ENCODE results near the gene RABGAP1.

Gene RABGAP1

GRCh38 chr9:123008909-123009308 is 68.1 kb downstream of the RABGAP1 start:
- H3K36me3 ChIP-seq (ENCODE audit: control insufficient read depth, insufficient read depth, low read length) = peaks cover 60% of the 10 kb centered on the region

GRCh38 chr9:123011380-123011779 is 70.6 kb downstream of the RABGAP1 start:
- 90 to 94% methylated on average over 2 to 3 of the region's 3 CpGs for WGBS, 2 experiments (ENCODE audit: insufficient coverage in 2 of 2)
- Histone ChIP-seq H3K36me3 (ENCODE audit: control insufficient read depth, insufficient read depth, low read length) (peaks cover 64% of the 10 kb centered on the region), H3K27ac (ENCODE audit: low read depth, low read length, severe bottlenecking) (no peak overlapping the region), H3K9me3 (ENCODE audit: control insufficient read depth, low read length) (no peaks in the 10 kb centered on the region), H3K4me3 (ENCODE audit: extremely low read depth, insufficient read depth, low read length, poor library complexity, severe bottlenecking) (no peak overlapping the region), H3K4me1 (ENCODE audit: control insufficient read depth, insufficient read depth, low read length, poor library complexity, severe bottlenecking) (no peaks in the 10 kb centered on the region)

More at GRCh38 chr9:123008909-123009308, 68.1 kb downstream of the RABGAP1 start:
- H3K9me3 ChIP-seq (ENCODE audit: control insufficient read depth, low read length) = no peaks in the 10 kb centered on the region
- H3K4me1 ChIP-seq (ENCODE audit: control insufficient read depth, insufficient read depth, low read length, poor library complexity, severe bottlenecking) = peaks cover 4% of the 10 kb centered on the region
- H3K27ac ChIP-seq (ENCODE audit: low read depth, low read length, severe bottlenecking) = no peak overlapping the region
- no peak overlapping the region for H3K4me3 ChIP-seq (ENCODE audit: extremely low read depth, insufficient read depth, low read length, poor library complexity, severe bottlenecking)

DNA sequence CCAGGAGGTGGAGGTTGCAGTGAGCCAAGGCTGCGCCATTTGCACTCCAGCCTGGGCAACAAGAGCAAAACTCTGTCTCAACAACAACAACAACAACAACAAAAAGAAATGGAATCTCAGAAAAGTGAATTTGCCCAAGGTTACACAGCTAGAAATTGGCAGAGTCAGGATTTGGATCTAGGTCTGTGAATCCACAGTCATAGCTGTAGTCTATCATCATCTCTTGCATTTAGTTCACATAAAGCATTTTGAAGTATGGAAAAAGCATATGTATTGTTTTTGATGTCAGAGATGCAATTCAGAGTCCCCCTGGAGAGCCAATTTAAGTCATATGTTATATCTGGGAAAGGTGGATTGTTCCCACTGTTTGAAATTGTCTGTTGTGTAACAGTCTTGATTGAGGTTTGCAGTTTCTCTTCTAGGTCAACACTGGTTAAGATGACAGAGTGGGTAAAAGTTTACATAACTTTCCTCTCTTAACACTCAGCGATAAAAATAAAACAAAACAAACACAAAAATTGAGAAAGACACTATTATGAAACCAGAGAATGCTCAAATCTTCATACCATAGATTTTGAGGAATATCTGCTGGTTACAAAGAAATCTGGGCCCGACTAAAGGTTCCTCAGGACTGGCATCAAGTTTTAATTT is 71.2 kb downstream of the RABGAP1 start:
- Histone ChIP-seq H3K4me1 (ENCODE audit: control insufficient read depth, insufficient read depth, low read length, poor library complexity, severe bottlenecking) (no peaks in the 10 kb centered on the region), H3K4me3 (ENCODE audit: extremely low read depth, insufficient read depth, low read length, poor library complexity, severe bottlenecking) (no peak overlapping the region), H3K9me3 (ENCODE audit: control insufficient read depth, low read length) (no peaks in the 10 kb centered on the region), H3K36me3 (ENCODE audit: control insufficient read depth, insufficient read depth, low read length) (peaks cover 63% of the 10 kb centered on the region), H3K27ac (ENCODE audit: low read depth, low read length, severe bottlenecking) (no peak overlapping the region)
- WGBS, 2 experiments (ENCODE audit: insufficient coverage in 2 of 2) = 80% methylated on average over 1 of the region's 3 CpGs; no CpG with 5 or more reads in 1 of the 2 experiments

- Histone ChIP-seq H3K36me3 (ENCODE audit: control insufficient read depth, insufficient read depth, low read length) (peaks cover 58% of the 10 kb centered on the region), H3K27ac (ENCODE audit: low read depth, low read length, severe bottlenecking) (no peak overlapping the region)
- no CpG with 5 or more reads among the region's 1 CpG for WGBS, 2 experiments (ENCODE audit: insufficient coverage in 2 of 2)
These were observed 75.8 kb downstream of the RABGAP1 start for GRCh38 chr9:123016631-123017030.

DNA sequence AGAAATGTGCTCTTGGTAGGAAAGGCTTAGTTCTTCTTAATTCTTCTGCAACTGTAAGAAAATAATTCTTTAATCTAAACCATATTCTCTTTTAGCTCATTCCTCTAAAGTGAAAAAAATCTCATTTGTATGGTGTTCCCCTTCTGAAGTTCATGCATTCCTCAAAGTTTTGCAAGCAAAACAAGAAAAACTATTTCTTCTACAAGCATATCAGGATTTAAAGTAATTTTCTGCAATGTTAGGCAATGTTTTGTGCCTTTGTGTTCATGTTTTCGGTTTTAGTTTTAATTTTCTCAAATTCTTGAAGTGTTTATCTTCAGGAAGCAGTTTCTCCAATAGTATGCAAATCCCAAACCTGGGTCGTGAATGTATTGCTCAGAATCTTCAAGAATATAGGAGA is 80.0 kb downstream of the RABGAP1 start:
- H3K27ac ChIP-seq (ENCODE audit: low read depth, low read length, severe bottlenecking) = no peak overlapping the region

More at GRCh38 chr9:123016631-123017030, 75.8 kb downstream of the RABGAP1 start:
- Histone ChIP-seq H3K9me3 (ENCODE audit: control insufficient read depth, low read length) (no peaks in the 10 kb centered on the region), H3K4me1 (ENCODE audit: control insufficient read depth, insufficient read depth, low read length, poor library complexity, severe bottlenecking) (no peaks in the 10 kb centered on the region), H3K4me3 (ENCODE audit: extremely low read depth, insufficient read depth, low read length, poor library complexity, severe bottlenecking) (no peak overlapping the region)

GRCh38 chr9:123026425-123026824 is 85.6 kb downstream of the RABGAP1 start:
- Histone ChIP-seq H3K9me3 (ENCODE audit: control insufficient read depth, low read length) (no peaks in the 10 kb centered on the region), H3K4me1 (ENCODE audit: control insufficient read depth, insufficient read depth, low read length, poor library complexity, severe bottlenecking) (no peaks in the 10 kb centered on the region), H3K4me3 (ENCODE audit: extremely low read depth, insufficient read depth, low read length, poor library complexity, severe bottlenecking) (no peak overlapping the region), H3K27ac (ENCODE audit: low read depth, low read length, severe bottlenecking) (no peak overlapping the region), H3K36me3 (ENCODE audit: control insufficient read depth, insufficient read depth, low read length) (peaks cover 31% of the 10 kb centered on the region)
- WGBS, 2 experiments (ENCODE audit: insufficient coverage in 2 of 2) = 100% methylated on average over 1 of the region's 1 CpG; no CpG with 5 or more reads in 1 of the 2 experiments

More for the DNA sequence above, 80.0 kb downstream of the RABGAP1 start:
- no CpG with 5 or more reads among the region's 2 CpGs for WGBS, 2 experiments (ENCODE audit: insufficient coverage in 2 of 2)
- Histone ChIP-seq H3K4me3 (ENCODE audit: extremely low read depth, insufficient read depth, low read length, poor library complexity, severe bottlenecking) (no peak overlapping the region), H3K4me1 (ENCODE audit: control insufficient read depth, insufficient read depth, low read length, poor library complexity, severe bottlenecking) (no peaks in the 10 kb centered on the region), H3K36me3 (ENCODE audit: control insufficient read depth, insufficient read depth, low read length) (peaks cover 52% of the 10 kb centered on the region), H3K9me3 (ENCODE audit: control insufficient read depth, low read length) (no peaks in the 10 kb centered on the region)

DNA sequence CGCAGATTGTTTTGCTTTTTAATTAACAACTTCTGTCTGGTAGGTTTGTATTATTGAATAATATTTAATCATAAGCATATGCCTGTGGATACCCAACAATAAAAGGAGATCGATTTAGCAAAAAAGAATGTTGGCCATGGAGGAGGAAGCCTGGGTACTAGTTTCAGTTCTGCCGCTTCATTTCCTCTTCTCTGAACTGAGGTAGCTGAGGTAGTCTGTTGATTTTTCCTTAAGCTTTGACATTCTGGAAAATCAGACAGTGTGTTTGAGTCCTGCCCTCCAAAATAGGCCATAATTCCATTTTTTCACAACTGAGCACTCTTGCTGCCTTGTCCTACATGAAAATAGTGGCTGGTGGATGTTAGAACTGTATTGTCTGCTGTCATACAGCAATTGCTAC is 86.7 kb downstream of the RABGAP1 start:
- no peak overlapping the region for H3K27ac ChIP-seq (ENCODE audit: low read depth, low read length, severe bottlenecking)
- 100% methylated on average over 1 of the region's 3 CpGs for WGBS, 2 experiments (ENCODE audit: insufficient coverage in 2 of 2)
- H3K4me3 ChIP-seq (ENCODE audit: extremely low read depth, insufficient read depth, low read length, poor library complexity, severe bottlenecking) = no peak overlapping the region
- no peaks in the 10 kb centered on the region for H3K9me3 ChIP-seq (ENCODE audit: control insufficient read depth, low read length)
- peaks cover 24% of the 10 kb centered on the region for H3K36me3 ChIP-seq (ENCODE audit: control insufficient read depth, insufficient read depth, low read length)
- no peaks in the 10 kb centered on the region for H3K4me1 ChIP-seq (ENCODE audit: control insufficient read depth, insufficient read depth, low read length, poor library complexity, severe bottlenecking)

- H3K36me3 ChIP-seq (ENCODE audit: control insufficient read depth, insufficient read depth, low read length) = peaks cover 18% of the 10 kb centered on the region
These were observed 87.3 kb downstream of the RABGAP1 start for GRCh38 chr9:123028136-123028535.

GRCh38 chr9:123028973-123029372 is 88.2 kb downstream of the RABGAP1 start:
- Histone ChIP-seq H3K4me1 (ENCODE audit: control insufficient read depth, insufficient read depth, low read length, poor library complexity, severe bottlenecking) (peaks cover 10% of the 10 kb centered on the region), H3K4me3 (ENCODE audit: extremely low read depth, insufficient read depth, low read length, poor library complexity, severe bottlenecking) (no peak overlapping the region), H3K27ac (ENCODE audit: low read depth, low read length, severe bottlenecking) (no peak overlapping the region), H3K36me3 (ENCODE audit: control insufficient read depth, insufficient read depth, low read length) (peaks cover 13% of the 10 kb centered on the region), H3K9me3 (ENCODE audit: control insufficient read depth, low read length) (no peaks in the 10 kb centered on the region)
- 87 to 95% methylated on average over 2 of the region's 3 CpGs for WGBS, 2 experiments (ENCODE audit: insufficient coverage in 2 of 2)

More at GRCh38 chr9:123028136-123028535, 87.3 kb downstream of the RABGAP1 start:
- Histone ChIP-seq H3K4me1 (ENCODE audit: control insufficient read depth, insufficient read depth, low read length, poor library complexity, severe bottlenecking) (peaks cover 2% of the 10 kb centered on the region), H3K27ac (ENCODE audit: low read depth, low read length, severe bottlenecking) (no peak overlapping the region), H3K4me3 (ENCODE audit: extremely low read depth, insufficient read depth, low read length, poor library complexity, severe bottlenecking) (no peak overlapping the region), H3K9me3 (ENCODE audit: control insufficient read depth, low read length) (no peaks in the 10 kb centered on the region)

- H3K36me3 ChIP-seq (ENCODE audit: control insufficient read depth, insufficient read depth, low read length) = peaks cover 22% of the 10 kb centered on the region
- no CpG with 5 or more reads among the region's 1 CpG for WGBS, 2 experiments (ENCODE audit: insufficient coverage in 2 of 2)
- no peaks in the 10 kb centered on the region for H3K9me3 ChIP-seq (ENCODE audit: control insufficient read depth, low read length)
- H3K4me3 ChIP-seq (ENCODE audit: extremely low read depth, insufficient read depth, low read length, poor library complexity, severe bottlenecking) = no peak overlapping the region
- H3K4me1 ChIP-seq (ENCODE audit: control insufficient read depth, insufficient read depth, low read length, poor library complexity, severe bottlenecking) = peaks cover 14% of the 10 kb centered on the region
- peak overlapping the region; percentile 30 for H3K27ac ChIP-seq (ENCODE audit: low read depth, low read length, severe bottlenecking)
These were observed 91.1 kb downstream of the RABGAP1 start for GRCh38 chr9:123031963-123032362.

GRCh38 chr9:123033352-123033751 is 92.5 kb downstream of the RABGAP1 start, which contains the start of gene GPR21:
Gene GPR21 (plus strand): TSS chr9:123033667. CDS start chr9:123034567, 900 bp downstream.
- Histone ChIP-seq H3K4me1 (ENCODE audit: control insufficient read depth, insufficient read depth, low read length, poor library complexity, severe bottlenecking) (peaks cover 14% of the 10 kb centered on the region), H3K9me3 (ENCODE audit: control insufficient read depth, low read length) (no peaks in the 10 kb centered on the region), H3K36me3 (ENCODE audit: control insufficient read depth, insufficient read depth, low read length) (peaks cover 22% of the 10 kb centered on the region), H3K4me3 (ENCODE audit: extremely low read depth, insufficient read depth, low read length, poor library complexity, severe bottlenecking) (no peak within 1 kb of the TSS), H3K27ac (ENCODE audit: low read depth, low read length, severe bottlenecking) (peak within 1 kb of the TSS; percentile 57)
- WGBS, 2 experiments (ENCODE audit: insufficient coverage in 2 of 2) = 62 to 71% methylated on average over 4 to 5 of the region's 7 CpGs

Measured in mesodermal cell (in vitro differentiated cells).